ENCODE measurements around the gene MEFV.
"Not testable (repeated sequence)": the region's sequence is repeated elsewhere in the genome, so short reads cannot be mapped to it uniquely, and the experiment has no call there.

The MEFV gene

DNA sequence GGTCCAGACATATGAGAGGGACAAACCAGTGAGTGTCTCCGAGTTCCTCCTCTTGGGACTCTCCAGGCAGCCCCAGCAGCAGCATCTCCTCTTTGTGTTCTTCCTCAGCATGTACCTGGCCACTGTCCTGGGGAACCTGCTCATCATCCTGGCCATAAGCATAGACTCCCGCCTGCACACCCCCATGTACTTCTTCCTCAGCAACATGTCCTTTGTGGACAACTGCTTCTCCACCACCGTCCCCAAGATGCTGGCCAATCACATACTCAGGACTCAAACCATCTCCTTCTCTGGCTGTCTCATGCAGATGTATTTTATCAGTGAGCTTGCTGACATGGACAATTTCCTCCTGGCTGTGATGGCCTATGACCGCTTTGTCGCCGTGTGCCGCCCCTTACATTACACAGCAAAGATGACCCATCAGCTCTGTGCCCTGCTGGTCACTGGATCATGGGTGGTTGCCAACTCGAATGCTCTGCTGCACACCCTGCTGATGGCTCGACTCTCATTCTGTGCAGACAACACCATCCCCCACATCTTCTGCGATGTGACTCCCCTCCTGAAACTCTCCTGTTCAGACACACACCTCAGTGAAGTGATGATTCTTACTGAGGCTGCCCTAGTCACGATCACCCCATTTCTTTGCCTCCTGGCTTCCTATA lies 40.7 kb downstream of the MEFV start:
- DNase-seq = no peak

- no peak for DNase-seq
Observed at GRCh38 chr16:3214904-3215600, 41.4 kb downstream of the MEFV start.

DNA sequence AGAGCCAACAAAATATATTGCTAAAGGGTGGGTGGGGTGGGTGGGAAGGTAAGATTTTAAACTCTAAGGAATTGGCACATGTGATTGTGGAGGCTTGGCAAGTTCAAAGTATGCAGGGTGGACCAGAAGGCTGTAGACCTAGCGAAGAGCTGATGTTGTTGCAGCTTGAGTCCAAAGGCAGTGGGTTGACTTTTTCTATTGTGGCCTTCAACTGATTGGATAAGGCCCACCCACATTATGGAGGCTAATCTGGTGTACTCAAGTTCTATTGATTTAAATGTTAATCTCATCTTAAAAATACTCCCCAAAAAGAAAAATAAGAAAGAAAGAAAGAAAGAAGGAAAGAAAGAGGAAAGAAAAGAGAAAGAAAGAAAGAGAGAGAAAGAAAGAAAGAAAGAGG lies 43.9 kb downstream of the MEFV start:
- DNase-seq = no peak

DNA sequence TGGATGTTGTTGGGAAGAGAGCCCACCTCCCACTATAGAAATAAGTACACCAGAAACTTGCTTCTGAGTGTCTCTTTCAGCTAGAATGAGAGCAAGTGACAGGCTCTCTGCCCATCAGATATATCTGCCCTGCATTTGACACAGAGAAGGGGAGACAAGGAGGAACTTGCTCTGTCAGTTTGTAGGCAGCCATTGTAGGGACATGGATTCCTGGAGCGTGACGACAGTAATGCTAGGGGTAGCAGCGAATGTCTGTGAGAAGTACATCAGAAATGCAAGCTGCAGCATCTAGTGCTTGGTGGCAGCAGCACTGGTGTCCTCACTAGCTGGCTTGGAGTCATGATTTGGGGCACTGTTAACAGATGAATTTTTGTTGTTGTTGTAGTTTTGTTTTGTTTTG lies 44.4 kb downstream of the MEFV start:
- no peak for DNase-seq

DNA sequence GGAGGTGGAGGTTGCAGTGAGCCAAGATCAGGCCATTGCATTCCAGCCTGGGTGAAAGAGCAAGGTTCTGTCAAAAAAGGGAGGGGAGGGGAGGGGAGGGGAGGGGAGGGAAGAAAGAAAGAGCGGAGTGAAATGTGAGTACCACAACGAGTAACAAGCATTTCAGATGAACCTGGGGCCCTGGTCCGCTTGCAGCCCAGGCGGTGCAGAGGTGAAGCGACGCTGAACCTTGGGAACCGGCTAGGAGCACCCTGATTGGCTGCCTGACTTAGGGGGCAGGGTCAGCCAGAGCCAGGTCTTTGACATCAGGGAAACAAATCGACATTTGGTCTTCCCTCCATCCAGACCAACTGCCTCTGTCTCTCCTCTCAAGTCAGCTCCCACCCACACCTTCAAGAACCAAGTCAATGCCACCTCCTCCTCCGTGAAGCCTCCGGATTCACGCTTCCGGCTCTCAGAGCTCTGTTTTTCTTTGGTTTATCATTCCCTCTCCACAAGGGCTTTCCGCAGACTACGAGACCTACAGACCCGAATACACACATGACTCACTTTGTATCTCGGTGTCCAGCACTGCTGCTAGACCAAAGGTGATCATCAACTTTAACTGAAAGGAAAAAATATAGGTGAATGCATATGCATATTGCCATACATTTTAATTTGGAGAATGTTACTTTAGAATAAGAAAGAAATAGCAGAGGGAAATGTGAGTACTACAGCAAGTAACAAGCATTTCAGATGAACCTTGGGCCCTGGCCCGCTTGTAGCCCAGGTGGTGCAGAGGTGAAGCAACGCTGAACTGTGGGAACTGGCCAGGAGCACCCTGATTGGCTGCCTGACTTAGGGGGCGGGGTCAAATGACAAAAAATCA lies 49.1 kb downstream of the MEFV start:
- DNase-seq = no peak

GRCh38 chr16:3205939-3206338 lies 50.5 kb downstream of the MEFV start:
- not testable (repeated sequence) for DNase-seq

DNA sequence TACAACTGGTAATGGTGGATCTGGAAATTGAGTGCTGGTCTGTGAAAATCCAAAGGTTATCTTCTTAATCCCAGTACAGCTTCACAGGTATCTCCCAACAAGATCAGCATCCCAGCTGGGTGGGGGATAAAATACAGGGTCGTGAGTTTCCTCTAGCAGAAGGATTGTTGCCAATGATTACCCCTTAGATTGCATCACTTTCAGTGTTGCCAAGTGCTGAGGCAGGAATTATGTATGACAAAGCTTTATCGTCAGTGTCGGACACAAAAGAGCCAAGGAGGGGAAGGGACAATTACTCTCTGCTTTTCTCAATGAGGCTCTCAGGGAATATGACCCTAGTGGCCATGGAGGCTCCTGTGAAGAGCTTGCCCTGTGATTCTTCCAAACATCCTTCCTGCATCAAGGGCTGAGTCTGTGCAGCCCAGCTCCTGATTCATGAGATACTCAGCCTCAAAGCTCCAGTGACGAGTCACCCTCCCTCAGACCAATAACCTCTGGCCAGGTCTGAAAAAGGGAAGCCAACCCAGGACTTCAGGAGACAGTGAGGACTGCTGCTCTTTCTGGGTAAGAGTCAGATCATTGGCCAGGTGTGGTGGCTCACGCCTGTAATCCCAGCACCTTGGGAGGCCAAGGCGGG lies 53.4 kb downstream of the MEFV start:
- DNase-seq = no peak

GRCh38 chr16:3198334-3199072 lies 57.9 kb downstream of the MEFV start:
- no peak for DNase-seq

DNA sequence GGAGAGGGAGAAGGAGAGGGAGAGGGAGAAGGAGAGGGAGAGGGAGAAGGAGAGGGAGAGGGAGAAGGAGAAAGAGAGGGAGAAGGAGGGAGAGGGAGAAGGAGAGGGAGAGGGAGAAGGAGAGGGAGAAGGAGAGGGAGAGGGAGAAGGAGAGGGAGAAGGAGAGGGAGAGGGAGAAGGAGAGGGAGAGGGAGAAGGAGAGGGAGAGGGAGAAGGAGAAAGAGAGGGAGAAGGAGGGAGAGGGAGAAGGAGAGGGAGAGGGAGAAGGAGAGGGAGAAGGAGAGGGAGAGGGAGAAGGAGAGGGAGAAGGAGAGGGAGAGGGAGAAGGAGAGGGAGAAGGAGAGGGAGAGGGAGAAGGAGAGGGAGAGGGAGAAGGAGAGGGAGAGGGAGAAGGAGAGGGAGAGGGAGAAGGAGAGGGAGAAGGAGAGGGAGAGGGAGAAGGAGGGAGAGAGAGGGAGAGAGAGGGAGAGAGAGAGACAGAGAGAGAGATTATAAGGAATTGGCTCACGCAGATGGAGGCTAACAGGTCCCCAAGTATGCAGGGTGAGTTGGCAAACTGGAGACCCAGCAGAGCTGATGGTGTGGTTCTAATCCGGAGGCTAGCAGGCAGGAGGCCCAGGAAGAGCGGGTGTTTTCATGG lies 58.6 kb downstream of the MEFV start:
- DNase-seq = not testable (repeated sequence)

- no peak for DNase-seq
Observed at GRCh38 chr16:3195975-3196374, 60.5 kb downstream of the MEFV start.

DNA sequence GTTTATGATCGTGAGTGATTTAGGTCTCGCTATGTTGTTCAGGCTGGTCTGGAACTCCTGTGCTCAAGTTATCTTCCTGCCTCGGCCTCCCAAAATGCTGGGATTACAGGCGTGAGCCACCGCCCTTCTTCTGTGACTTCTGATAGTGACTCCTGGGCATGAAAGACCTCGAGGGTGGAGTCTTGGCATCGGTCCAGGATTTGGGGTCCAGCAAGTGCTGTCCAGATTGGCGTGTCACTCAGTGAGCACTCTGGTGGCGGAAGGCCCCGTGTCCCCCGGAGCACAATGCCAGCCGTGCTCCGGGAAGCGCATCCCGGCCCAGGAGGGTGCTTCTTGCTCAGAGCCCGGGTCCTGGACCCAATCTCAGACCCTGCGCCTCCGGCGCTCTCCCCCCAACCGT lies 61.6 kb downstream of the MEFV start:
- no peak for DNase-seq

DNA sequence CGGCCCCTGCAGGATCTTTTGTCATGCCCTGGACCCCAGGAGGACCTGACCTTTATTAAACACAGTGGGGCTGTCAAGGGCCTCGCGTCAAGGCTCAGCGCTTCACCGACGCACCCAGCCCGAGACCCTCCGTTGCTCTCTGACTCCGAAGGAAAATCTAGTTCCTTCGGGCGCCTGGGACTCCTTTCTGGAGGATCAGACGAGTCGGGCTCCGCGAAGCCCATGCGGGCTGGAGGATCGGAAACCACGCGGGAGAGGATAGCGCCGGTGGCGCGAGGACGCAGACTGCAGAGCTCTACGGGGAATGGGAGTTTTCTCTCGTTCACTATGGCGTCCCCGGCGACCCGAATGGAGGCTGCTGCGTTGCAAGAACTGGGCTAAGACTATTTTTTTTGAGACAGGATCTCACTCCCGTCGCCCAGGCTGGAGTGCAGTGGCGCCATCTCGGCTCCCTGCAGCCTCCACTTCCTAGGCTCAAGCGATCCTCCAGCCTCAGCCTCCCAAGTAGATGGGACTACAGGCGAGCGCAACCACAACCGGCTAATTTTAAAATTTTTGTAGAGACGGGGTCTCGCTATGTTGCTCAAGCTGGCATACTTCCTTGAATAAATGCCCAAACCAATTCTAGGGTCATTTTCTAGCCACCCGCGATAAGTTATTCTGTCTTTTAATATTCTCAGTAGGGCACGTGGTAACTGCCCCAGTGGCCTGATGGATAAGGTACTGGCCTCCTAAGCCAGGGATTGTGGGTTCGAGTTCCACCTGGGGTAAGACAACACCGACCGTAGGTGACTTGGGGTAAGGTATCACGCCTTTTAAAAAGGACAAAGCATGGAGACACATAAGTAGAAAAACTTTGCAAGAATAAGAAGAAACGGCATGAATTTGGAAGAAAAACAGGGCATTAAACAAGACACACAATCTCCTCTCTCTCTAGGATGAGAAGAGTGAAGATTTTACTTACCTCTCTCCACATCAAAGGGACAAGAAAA lies 62.9 kb downstream of the MEFV start:
- no peak for DNase-seq

GRCh38 chr16:3192476-3193019 lies 63.9 kb downstream of the MEFV start:
- no peak for DNase-seq
